AG04449 (cell line): ENCODE results near the gene TEDC2.
"Not testable (repeated sequence)": the region's sequence is repeated elsewhere in the genome, so short reads cannot be mapped to it uniquely, and the experiment has no call there.

ENCODE experiments used
- CTCF ChIA-PET: fragments of 350-600 bp; formaldehyde crosslinking; extraction: SDS; loops from one replicate; lab custom pipeline; 2021; ENCODE audit warnings: antibody characterized with exemption; lab: Yijun Ruan, JAX
- POLR2A ChIA-PET: fragments of 400-600, 350-600 bp; formaldehyde crosslinking; extraction: SDS; loops from one replicate; lab custom pipeline; 2020; ENCODE audit warnings: antibody characterized with exemption, inconsistent platforms; lab: Yijun Ruan, JAX
- DNase-seq: peaks from one replicate; pipeline ENCODE4 v3.0.0-alpha.2; 2010; ENCODE audit warnings: low read depth, low spot score
- H3K4me3 ChIP-seq: 2 replicates; pipeline ENCODE4 v1.5.1; 2011; ENCODE audit warnings: low read depth, mild to moderate bottlenecking, control low read depth, low read length
- TF ChIP-seq, protein P1 (sequence below): IDR thresholded peaks from one replicate; pipeline ENCODE4 v1.5.1; 2011; ENCODE audit warnings: mild to moderate bottlenecking, moderate library complexity, low read length, control low read depth, inconsistent platforms; ENCODE audit not compliant: insufficient read depth; ENCODE audit errors: missing control alignments

The TEDC2 gene

DNA sequence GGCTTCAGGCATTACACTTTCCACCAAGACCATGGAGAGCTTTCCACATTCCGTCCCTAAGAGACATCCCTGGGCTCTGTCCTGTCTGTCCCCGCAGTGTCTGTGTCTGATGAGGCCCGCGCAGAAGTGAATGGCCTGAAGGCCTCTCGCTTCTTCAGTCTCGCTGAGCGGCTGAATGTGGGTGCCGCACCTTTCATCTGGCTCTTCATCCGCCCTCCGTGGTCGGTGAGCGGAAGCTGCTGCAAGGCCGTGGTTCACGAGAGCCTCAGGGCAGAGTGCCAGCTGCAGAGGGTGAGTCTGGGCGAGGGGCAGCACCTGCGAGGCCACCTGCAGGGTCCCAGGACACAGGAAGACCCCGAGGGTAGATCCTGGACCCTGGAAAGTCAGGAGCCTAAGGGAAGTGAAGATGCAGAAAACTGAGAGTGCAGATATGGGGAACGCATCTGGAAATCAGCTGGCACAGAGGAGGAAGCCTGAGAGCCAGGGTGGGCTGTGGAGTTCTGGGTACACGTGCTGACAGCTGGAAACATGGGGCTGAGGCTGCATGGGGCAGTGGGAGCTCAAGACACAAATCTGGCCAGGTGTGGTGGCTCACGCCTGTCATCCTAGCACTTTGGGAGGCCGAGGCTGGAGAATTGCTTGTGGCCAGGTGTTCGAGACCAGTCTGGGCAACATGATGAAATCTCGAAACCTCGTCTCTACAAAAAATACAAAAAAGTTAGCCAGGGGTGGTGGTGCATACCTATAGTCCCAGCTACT is 22.7 kb upstream of the TEDC2 start:
- ChIA-PET CTCF (interaction anchor here (1.7 kb wide), 1 partner anchor 8 kb away, joined by 4 read pairs; the partner anchor contains the start of gene CCNF), POLR2A (no interaction called here)
- no peak for DNase-seq
- no peak overlapping the region for H3K4me3 ChIP-seq
- TF ChIP-seq, protein P1, sequence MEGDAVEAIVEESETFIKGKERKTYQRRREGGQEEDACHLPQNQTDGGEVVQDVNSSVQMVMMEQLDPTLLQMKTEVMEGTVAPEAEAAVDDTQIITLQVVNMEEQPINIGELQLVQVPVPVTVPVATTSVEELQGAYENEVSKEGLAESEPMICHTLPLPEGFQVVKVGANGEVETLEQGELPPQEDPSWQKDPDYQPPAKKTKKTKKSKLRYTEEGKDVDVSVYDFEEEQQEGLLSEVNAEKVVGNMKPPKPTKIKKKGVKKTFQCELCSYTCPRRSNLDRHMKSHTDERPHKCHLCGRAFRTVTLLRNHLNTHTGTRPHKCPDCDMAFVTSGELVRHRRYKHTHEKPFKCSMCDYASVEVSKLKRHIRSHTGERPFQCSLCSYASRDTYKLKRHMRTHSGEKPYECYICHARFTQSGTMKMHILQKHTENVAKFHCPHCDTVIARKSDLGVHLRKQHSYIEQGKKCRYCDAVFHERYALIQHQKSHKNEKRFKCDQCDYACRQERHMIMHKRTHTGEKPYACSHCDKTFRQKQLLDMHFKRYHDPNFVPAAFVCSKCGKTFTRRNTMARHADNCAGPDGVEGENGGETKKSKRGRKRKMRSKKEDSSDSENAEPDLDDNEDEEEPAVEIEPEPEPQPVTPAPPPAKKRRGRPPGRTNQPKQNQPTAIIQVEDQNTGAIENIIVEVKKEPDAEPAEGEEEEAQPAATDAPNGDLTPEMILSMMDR: no peak

DNA sequence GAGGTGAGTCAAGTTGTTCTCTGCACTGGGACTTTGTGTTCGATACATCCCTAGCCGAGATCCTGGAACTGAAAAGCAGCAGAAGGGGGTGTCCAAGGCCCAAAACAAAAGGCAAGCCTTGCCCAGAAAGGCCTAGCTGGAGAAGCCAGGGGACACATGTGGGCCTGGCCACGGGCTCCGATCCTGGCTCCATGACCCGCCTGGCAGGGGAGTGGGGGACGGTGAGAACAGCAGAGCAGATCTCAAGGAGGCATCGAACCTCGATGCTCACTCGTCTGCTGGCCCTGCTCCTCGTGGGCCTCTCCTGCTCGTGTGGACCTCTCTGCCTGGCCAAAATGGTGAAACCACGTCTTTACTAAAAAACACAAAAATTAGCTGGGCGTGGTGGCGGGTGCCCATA is 21.8 kb upstream of the TEDC2 start:
- no peak for DNase-seq
- no peak overlapping the region for H3K4me3 ChIP-seq
- TF ChIP-seq, protein P1: no peak
- POLR2A ChIA-PET: interaction anchor here (1.2 kb wide), 1 partner anchor 8 kb away, joined by 4 read pairs; no protein-coding TSS in a partner anchor
- CTCF ChIA-PET: interaction anchor here (1.7 kb wide), 1 partner anchor 8 kb away, joined by 4 read pairs; the partner anchor contains the start of gene CCNF

DNA sequence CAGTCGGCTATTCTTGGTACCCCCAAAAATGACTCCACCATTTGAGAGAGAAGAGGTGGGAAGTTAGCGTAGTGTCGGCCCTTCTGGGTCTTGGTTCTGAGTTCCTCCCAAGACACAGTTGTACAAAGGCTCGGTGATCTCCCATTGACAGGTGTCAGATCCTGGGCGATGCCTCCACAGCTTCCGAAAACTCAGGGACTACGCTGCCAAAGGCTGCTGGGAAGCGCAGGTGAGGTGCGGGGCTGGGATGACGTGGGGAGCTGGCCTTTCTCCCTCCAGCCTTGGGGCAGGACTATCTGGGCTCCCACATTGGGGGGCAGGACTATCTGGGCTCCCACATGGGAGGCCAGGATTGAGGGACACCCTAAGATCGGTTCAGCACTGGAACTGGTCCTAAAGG is 20.3 kb upstream of the TEDC2 start:
- POLR2A ChIA-PET: no interaction called here
- CTCF ChIA-PET: interaction anchor here (0.8 to 2.8 kb wide), 4 partner anchors 9 to 100 kb away, joined by 3 to 13 read pairs (median 3); partner anchors contain the start of genes ABCA3 and CCNF
- DNase-seq: no peak

DNA sequence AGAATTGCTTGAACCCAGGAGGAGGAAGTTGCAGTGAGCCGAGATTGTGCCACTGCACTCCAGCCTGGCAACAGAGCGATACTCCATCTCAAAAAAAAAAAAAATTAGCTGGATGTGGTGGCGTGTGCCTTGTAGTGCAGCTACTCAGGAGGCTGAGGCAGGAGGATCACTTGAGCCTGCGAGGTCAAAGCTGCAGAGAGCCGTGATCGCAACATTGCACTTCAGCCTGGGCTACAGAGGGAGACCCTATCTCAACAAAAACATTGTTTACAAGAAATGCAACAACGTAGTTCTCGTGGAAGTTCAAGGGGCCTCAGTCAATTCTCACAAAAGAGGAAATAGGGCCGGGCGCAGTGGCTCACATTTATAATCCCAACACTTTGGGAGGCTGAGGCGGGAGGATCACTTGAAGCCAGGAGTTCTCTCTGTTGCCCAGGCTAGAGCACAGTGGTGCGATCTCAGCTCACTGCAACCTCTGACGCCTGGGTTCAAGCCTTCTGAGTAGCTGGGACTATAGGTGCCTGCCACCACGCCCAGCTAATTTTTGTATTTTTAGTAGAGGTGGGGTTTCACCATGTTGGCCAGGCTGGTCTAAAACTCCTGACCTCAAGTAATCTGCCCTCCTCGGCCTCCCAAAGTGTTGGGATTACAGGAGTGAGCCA is 18.6 kb upstream of the TEDC2 start:
- not testable (repeated sequence) for DNase-seq, H3K4me3 ChIP-seq
- POLR2A ChIA-PET: interaction anchor here (1.1 kb wide), 1 partner anchor 27 kb away, joined by 3 read pairs; no protein-coding TSS in a partner anchor
- CTCF ChIA-PET: interaction anchor here (2.8 kb wide), 1 partner anchor 11 kb away, joined by 13 read pairs; the partner anchor contains the start of gene CCNF

More for the DNA sequence above, 20.3 kb upstream of the TEDC2 start:
- H3K4me3 ChIP-seq: no peak overlapping the region
- TF ChIP-seq, protein P1: no peak

DNA sequence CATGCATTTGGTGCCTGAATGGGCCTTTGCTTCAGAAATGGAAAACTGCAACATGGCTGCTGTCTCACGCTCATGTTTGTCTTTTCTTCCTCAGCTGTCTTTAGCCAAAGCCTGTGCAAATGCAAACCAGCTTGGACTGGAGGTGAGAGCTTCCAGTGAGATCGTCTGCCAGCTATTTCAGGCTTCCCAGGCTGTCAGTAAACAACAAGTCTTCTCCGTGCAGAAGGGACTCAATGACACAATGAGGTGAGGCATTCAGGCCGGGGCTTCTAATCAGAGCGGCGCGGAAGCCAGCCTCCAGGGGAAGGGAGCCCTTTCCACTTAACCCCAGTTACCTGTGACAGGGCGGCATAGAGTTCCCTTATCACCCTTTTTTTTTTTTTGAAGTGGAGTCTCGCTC is 16.4 kb upstream of the TEDC2 start:
- TF ChIP-seq, protein P1: no peak
- no peak for DNase-seq
- ChIA-PET CTCF (interaction anchor here (0.7 kb wide), 1 partner anchor 15 kb away, joined by 4 read pairs; no protein-coding TSS in a partner anchor), POLR2A (no interaction called here)
- H3K4me3 ChIP-seq: no peak overlapping the region

DNA sequence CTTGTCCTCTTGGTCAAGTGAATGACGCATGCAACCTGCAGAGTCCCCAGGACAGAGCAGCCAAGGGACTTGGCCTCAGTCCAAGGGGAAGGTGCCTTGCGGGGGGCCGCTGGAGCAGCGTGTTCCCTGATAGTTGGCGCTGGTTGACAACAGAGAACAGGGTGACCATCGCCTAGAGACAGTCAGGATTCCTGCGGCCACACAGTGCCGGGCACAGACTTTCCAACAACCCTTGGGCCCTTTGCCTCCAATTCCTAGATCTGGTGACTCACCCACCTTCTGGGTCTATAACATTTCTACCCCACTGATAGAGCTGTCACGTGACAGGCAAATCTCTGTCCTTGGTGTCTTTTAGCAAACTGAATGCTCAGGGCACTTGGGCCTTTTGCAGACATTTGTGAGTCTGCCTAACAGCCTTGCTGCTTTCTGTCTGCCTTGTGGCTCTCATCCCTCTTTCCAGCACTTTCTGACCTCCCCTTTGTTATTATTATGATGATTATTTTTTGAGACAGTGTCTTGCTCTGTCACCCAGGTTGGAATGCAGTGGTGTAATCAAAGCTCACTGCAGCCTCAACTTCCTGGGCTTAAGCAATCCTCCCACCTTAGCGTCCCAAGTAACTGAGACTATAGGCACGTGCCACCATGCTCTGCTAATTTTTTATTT is 11.9 kb upstream of the TEDC2 start:
- TF ChIP-seq, protein P1: no peak
- no peak for DNase-seq
- H3K4me3 ChIP-seq: no peak overlapping the region
- ChIA-PET CTCF (interaction anchor here (0.7 kb wide), 1 partner anchor 9 kb away, joined by 3 read pairs; no protein-coding TSS in a partner anchor), POLR2A (no interaction called here)
